Endothelial cell of umbilical vein (primary cell): ENCODE measurements around the gene DPP10. TPM values are rescaled to one million over a fixed set of nuclear protein-coding genes. Genes with fewer than 3 reads are reported as not detected.

Experiments used
- BruUV-seq: library from RNA; stranded (reverse); fragments of 400-500 nt; replicated peaks from 2 replicates; lab custom pipeline; 2021; lab: Mats Ljungman, UMichigan
- CTCF ChIA-PET: fragments of 300-600, 350-600 bp; sonication (Branson Sonifier 250); formaldehyde crosslinking; loops from one replicate; lab custom pipeline; 2021; ENCODE audit warnings: antibody characterized with exemption, inconsistent platforms; lab: Charles Lee
- POLR2A ChIA-PET: fragments of 300-600, 350-600 bp; sonication (Branson Sonifier 250); formaldehyde crosslinking; loops from one replicate; lab custom pipeline; 2021; ENCODE audit warnings: antibody characterized with exemption, inconsistent platforms; lab: Charles Lee
- DNase-seq: peaks from one replicate; pipeline ENCODE4 v3.0.0-alpha.2; 2011; ENCODE audit warnings: low read depth, low spot score
- FAIRE-seq: peaks from 2 replicates; lab custom pipeline; 2011; peaks lifted over from hg19 to GRCh38; lab: Jason Lieb, UNC
- H2AFZ ChIP-seq: 2 replicates; pipeline ENCODE4 v1.6.0; 2012; ENCODE audit warnings: low read depth, low read length, control low read depth, inconsistent platforms
- H3K27ac ChIP-seq: 2 replicates; pipeline ENCODE4 v1.5.1; 2011; ENCODE audit warnings: low read depth, mild to moderate bottlenecking, control low read depth, low read length, moderate library complexity; ENCODE audit not compliant: insufficient read depth
- H3K27me3 ChIP-seq, 2 experiments: 2 replicates each; pipeline versions ENCODE4 v1.6.0 to v1.6.1; 2011; ENCODE audit warnings: low read length in 2 of 2, mixed read lengths in 1 of 2; ENCODE audit not compliant: control insufficient read depth in 2 of 2, insufficient read depth in 2 of 2
- H3K36me3 ChIP-seq, 2 experiments: 2 replicates in 1 of 2; 3 replicates in 1 of 2; pipeline ENCODE4 v1.5.1; 2011; ENCODE audit warnings: low read length in 2 of 2, mild to moderate bottlenecking in 1 of 2, moderate library complexity in 1 of 2; ENCODE audit not compliant: control insufficient read depth in 2 of 2, insufficient read depth in 2 of 2; ENCODE audit errors: extremely low read depth in 1 of 2
- H3K4me1 ChIP-seq: 3 replicates; pipeline ENCODE4 v1.5.1; 2011; ENCODE audit warnings: mild to moderate bottlenecking, low read length; ENCODE audit not compliant: control insufficient read depth, insufficient read depth; ENCODE audit errors: extremely low read depth
- H3K4me2 ChIP-seq: 2 replicates; pipeline ENCODE4 v1.6.1; 2011; ENCODE audit warnings: low read length, control low read depth, mixed read lengths; ENCODE audit not compliant: insufficient read depth
- H3K4me3 ChIP-seq, 3 experiments: fragments of 200-600 bp in 1 of 3; sonication (generic), shearing (Covaris generic) in 1 of 3; replicated peaks in 1 of 3; 2 replicates each; pipeline ENCODE4 v1.5.1; 2011 to 2016; ENCODE audit warnings: control low read depth in 3 of 3, low read length in 3 of 3, mild to moderate bottlenecking in 2 of 3, inconsistent platforms in 1 of 3, low read depth in 1 of 3, moderate library complexity in 1 of 3; ENCODE audit not compliant: insufficient read depth in 1 of 3
- H3K79me2 ChIP-seq: 2 replicates; pipeline ENCODE4 v1.6.0; 2012; ENCODE audit warnings: low read length, inconsistent platforms; ENCODE audit not compliant: control insufficient read depth, insufficient read depth
- H3K9ac ChIP-seq: replicated peaks from 2 replicates; pipeline ENCODE3; 2011; ENCODE audit warnings: low read length, control low read depth; ENCODE audit not compliant: insufficient read depth; ENCODE audit errors: extremely low read depth
- H3K9me1 ChIP-seq: replicated peaks from 3 replicates; pipeline ENCODE4 v1.6.0; 2011; ENCODE audit warnings: mild to moderate bottlenecking, low read length; ENCODE audit not compliant: control insufficient read depth, insufficient read depth; ENCODE audit errors: extremely low read depth
- H3K9me3 ChIP-seq: replicated peaks from 2 replicates; pipeline ENCODE4 v1.5.1; 2012; ENCODE audit warnings: low read length, inconsistent platforms; ENCODE audit not compliant: control insufficient read depth, insufficient read depth
- H4K20me1 ChIP-seq: replicated peaks from 2 replicates; pipeline ENCODE3; 2011; ENCODE audit warnings: mild to moderate bottlenecking, low read length; ENCODE audit not compliant: control insufficient read depth, insufficient read depth; ENCODE audit errors: extremely low read depth
- CTCF ChIP-seq, 2 donors: IDR thresholded peaks; 1 replicate in 1 of 2; 2 replicates in 1 of 2; pipeline ENCODE4 v1.5.1; 2011; ENCODE audit warnings: low read length in 2 of 2, mild to moderate bottlenecking in 2 of 2, moderate library complexity in 2 of 2, control low read depth in 1 of 2, inconsistent platforms in 1 of 2, low read depth in 1 of 2; ENCODE audit not compliant: insufficient read depth in 1 of 2; ENCODE audit errors: extremely low read depth in 1 of 2
- EZH2 ChIP-seq: IDR thresholded peaks from 2 replicates; pipeline ENCODE4 v1.6.1; 2012; ENCODE audit warnings: borderline replicate concordance, low read depth, mild to moderate bottlenecking, moderate library complexity, low read length, inconsistent platforms; ENCODE audit not compliant: severe bottlenecking
- FOS ChIP-seq: IDR thresholded peaks from 2 replicates; pipeline ENCODE4 v1.6.1; 2011; ENCODE audit warnings: mild to moderate bottlenecking, low read length, moderate library complexity, borderline replicate concordance; ENCODE audit not compliant: insufficient read depth
- GATA2 ChIP-seq: IDR thresholded peaks from 2 replicates; pipeline ENCODE4 v1.7.0; 2011; ENCODE audit warnings: low read depth, mild to moderate bottlenecking, moderate library complexity, mixed read lengths, low read length; ENCODE audit not compliant: insufficient read length, insufficient read depth
- JUN ChIP-seq: IDR thresholded peaks from 2 replicates; pipeline ENCODE4 v1.6.1; 2011; ENCODE audit warnings: borderline replicate concordance, low read depth; ENCODE audit not compliant: insufficient read length, insufficient read depth
- MAX ChIP-seq: IDR thresholded peaks from 2 replicates; pipeline ENCODE4 v1.6.1; 2011; ENCODE audit not compliant: insufficient read depth, insufficient read length
- MYC ChIP-seq: IDR thresholded peaks from one replicate; pipeline ENCODE4 v1.6.1; 2011; ENCODE audit warnings: mild to moderate bottlenecking, low read depth, low read length
- POLR2A ChIP-seq: IDR thresholded peaks from 2 replicates; pipeline ENCODE4 v1.6.1; 2012; ENCODE audit warnings: low read depth, mild to moderate bottlenecking, control low read depth, low read length
- POLR2AphosphoS5 ChIP-seq: IDR thresholded peaks from 2 replicates; pipeline ENCODE4 v1.6.1; 2012; ENCODE audit warnings: low read depth, mild to moderate bottlenecking, control low read depth, low read length, moderate library complexity; ENCODE audit not compliant: insufficient read depth
- dilution Hi-C: fragments of 300-500 bp; cut with MboI; formaldehyde crosslinking; loops from one replicate; pipeline ENCODE4 v1.15.0; 2019; ENCODE audit warnings: low sequenced_read_pairs; ENCODE audit not compliant: extremely low pct_ligation_motif_present
- intact Hi-C: fragments of 100-400 bp; cut with micrococcal nuclease; formaldehyde crosslinking; loops from one replicate; pipeline ENCODE4 v1.10.0; 2022
- polyA plus RNA-seq, 4 experiments: library from polyadenylated mRNA; depleted of rRNA in 3 of 4; stranded (reverse) in 3 of 4; unstranded in 1 of 4; fragments of >200 nt; gene quantifications; 2 replicates each; pipeline versions ENCODE4 v1.2.1 to v1.2.3, GENCODE V29; 2011 to 2012; ENCODE audit warnings: missing spikeins in 1 of 4
- total RNA-seq: library from RNA; stranded (reverse); gene quantifications from 2 replicates; pipeline ENCODE4 v1.2.3, GENCODE V29; 2021

DPP10 gene
- total and polyA plus RNA-seq, 2 donors (not counting 3 experiments of a cell fraction or from before 2014, with no cell fraction given) = not detected

DNA sequence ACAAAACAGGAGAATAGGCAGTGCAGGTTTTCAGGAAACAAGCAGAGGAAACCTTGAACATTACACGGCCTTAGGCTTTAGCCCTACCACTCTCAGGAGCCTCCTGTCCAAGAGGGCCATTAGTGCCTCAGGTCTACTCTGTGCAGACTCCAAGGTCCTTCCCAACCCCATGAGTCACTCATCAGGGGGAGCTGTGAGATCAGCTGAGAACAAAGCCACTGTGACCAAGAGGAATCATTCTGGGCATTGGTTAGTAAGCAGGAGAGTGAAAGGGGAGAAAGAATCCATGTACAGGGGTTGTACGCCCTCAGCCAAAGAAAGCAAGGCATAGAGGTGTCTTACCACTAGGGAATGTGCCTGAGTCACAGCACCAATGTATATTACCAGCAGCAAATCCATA lies 680.3 kb downstream of the DPP10 start:
- Histone ChIP-seq H3K9me3 (peaks cover 5% of the 10 kb centered on the region), H3K9ac (no peak overlapping the region), H3K36me3 (no peaks in the 10 kb centered on the region), H3K79me2 (no peaks in the 10 kb centered on the region), H3K27ac (no peak overlapping the region), H3K27me3 (no peaks in the 10 kb centered on the region), H3K4me2 (no peak overlapping the region), H4K20me1 (no peaks in the 10 kb centered on the region), H2AFZ (no peak overlapping the region), H3K9me1 (no peaks in the 10 kb centered on the region), H3K4me1 (no peaks in the 10 kb centered on the region), H3K4me3 (no peak overlapping the region)
- DNase-seq (no peak), FAIRE-seq (no peak)
- dilution Hi-C loops (no loop called here), intact Hi-C loops (no loop called here)
- BruUV-seq = no TSS peak
- POLR2A ChIA-PET = no interaction called here
- TF ChIP-seq FOS = no peak
- no peak for TF ChIP-seq GATA2
- no peak for TF ChIP-seq MYC
- no peak for TF ChIP-seq MAX
- TF ChIP-seq JUN = no peak
- no peak for TF ChIP-seq CTCF (IDR thresholded peaks at IDR 0.05; ENCODE audit: extremely low read depth in 1 of 2, insufficient read depth in 1 of 2, low read depth in 1 of 2, low read length in 2 of 2)
- no peak for TF ChIP-seq POLR2AphosphoS5
- no peak for TF ChIP-seq POLR2A
- no peak for TF ChIP-seq EZH2
- CTCF ChIA-PET = no interaction called here
